Vagina (tissue), 2 donors: ENCODE data around the gene SRGAP3. TPM values are rescaled to one million over a fixed set of nuclear protein-coding genes. Genes with fewer than 3 reads are reported as not detected.

ENCODE experiments used
- DNase-seq, 2 donors: peaks; one replicate each; pipeline ENCODE4 v3.0.0-alpha.2; 2017; ENCODE audit errors: extremely low spot score in 2 of 2
- H3K27ac ChIP-seq: fragments of 200-600 bp; sonication (generic); one replicate; pipeline ENCODE4 v1.5.1; 2019
- H3K27me3 ChIP-seq: fragments of 200-600 bp; sonication (generic); one replicate; pipeline ENCODE4 v1.5.1; 2019
- H3K36me3 ChIP-seq, 2 donors: fragments of 200-600 bp; sonication (generic); one replicate each; pipeline ENCODE4 v1.5.1; 2017 to 2019
- H3K4me1 ChIP-seq: fragments of 200-600 bp; sonication (generic); one replicate; pipeline ENCODE4 v1.5.1; 2019
- H3K4me3 ChIP-seq, 2 donors: fragments of 200-600 bp; sonication (generic); 1 replicate in 1 of 2; 2 replicates in 1 of 2; pipeline ENCODE4 v1.5.1; 2016 to 2019
- H3K9me3 ChIP-seq: fragments of 200-600 bp; sonication (generic); one replicate; pipeline ENCODE4 v1.5.1; 2019
- CTCF ChIP-seq, 3 experiments: fragments of 450-650 bp in 2 of 3; fragments of 200-600 bp in 1 of 3; sonication (generic) in 1 of 3; IDR thresholded peaks; one replicate each; pipeline ENCODE4 v1.5.1; 2017 to 2019; ENCODE audit warnings: antibody characterized with exemption in 3 of 3, mild to moderate bottlenecking in 2 of 3, moderate library complexity in 2 of 3
- POLR2A ChIP-seq, 2 donors: fragments of 450-650 bp; IDR thresholded peaks; one replicate each; pipeline ENCODE4 v1.6.1; 2017; ENCODE audit warnings: antibody characterized with exemption in 2 of 2, mild to moderate bottlenecking in 2 of 2, moderate library complexity in 2 of 2
- POLR2AphosphoS5 ChIP-seq, 2 donors: sonication (generic); formaldehyde crosslinking; IDR thresholded peaks; one replicate each; pipeline ENCODE4 v1.9.0; 2017; ENCODE audit warnings: antibody characterized with exemption in 2 of 2, mild to moderate bottlenecking in 2 of 2, low read depth in 1 of 2; ENCODE audit not compliant: insufficient read depth in 1 of 2
- intact Hi-C: fragments of 100-400 bp; cut with DNase I; formaldehyde crosslinking; loops from one replicate; pipeline ENCODE4 v1.15.1; 2023
- total RNA-seq: library from RNA; depleted of rRNA; stranded (reverse); fragments of >200 nt; gene quantifications from one replicate; pipeline ENCODE4 v1.2.3, GENCODE V29; 2016

The SRGAP3 gene
- total RNA-seq, 1 donor from 2014 or later, result 20.6 TPM

- TF ChIP-seq CTCF (IDR thresholded peaks at IDR 0.05), result no peak
- H3K4me1 ChIP-seq, result no peaks in the 10 kb centered on the region
- DNase-seq, result no peak
- no peak overlapping the region for H3K27ac ChIP-seq
- H3K27me3 ChIP-seq, result no peaks in the 10 kb centered on the region
- intact Hi-C loops, result loop anchor here (10.0 kb wide), 1 partner anchor 65 kb away; no protein-coding TSS in a partner anchor
- no peaks in the 10 kb centered on the region for H3K9me3 ChIP-seq
- H3K4me3 ChIP-seq, result no peak overlapping the region
- no peaks in the 10 kb centered on the region for H3K36me3 ChIP-seq
Measured at GRCh38 chr3:9059489-9060400, 189.7 kb downstream of the SRGAP3 start.

DNA sequence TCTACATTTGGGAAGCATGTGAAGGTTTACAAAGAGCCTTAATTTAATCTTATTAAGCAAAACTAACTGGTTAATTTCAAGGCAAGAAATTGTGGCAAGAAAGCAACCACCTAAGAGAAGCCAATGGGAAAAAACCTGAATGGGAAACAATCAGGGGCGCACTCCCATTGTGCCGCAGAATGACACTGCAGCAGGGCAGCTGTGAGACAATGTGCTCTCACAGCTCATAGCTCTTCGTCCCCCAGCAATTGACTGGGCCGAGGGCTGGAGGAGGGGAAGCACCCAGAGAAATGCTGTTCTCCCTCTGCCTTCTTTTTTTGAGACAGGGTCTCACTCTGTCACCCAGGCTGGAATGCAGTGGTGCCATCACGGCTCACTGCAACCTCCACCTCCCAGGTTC is 192.9 kb downstream of the SRGAP3 start:
- H3K36me3 ChIP-seq, result no peaks in the 10 kb centered on the region
- no peaks in the 10 kb centered on the region for H3K9me3 ChIP-seq
- H3K27ac ChIP-seq, result no peak overlapping the region
- H3K27me3 ChIP-seq, result no peaks in the 10 kb centered on the region
- H3K4me1 ChIP-seq, result no peaks in the 10 kb centered on the region
- intact Hi-C loops, result no loop called here
- H3K4me3 ChIP-seq, result no peak overlapping the region
- TF ChIP-seq POLR2A (IDR thresholded peaks at IDR 0.05) (no peak), CTCF (IDR thresholded peaks at IDR 0.05) (no peak), POLR2AphosphoS5 (IDR thresholded peaks at IDR 0.05; ENCODE audit: insufficient read depth in 1 of 2, low read depth in 1 of 2) (no peak)
- DNase-seq, result no peak

DNA sequence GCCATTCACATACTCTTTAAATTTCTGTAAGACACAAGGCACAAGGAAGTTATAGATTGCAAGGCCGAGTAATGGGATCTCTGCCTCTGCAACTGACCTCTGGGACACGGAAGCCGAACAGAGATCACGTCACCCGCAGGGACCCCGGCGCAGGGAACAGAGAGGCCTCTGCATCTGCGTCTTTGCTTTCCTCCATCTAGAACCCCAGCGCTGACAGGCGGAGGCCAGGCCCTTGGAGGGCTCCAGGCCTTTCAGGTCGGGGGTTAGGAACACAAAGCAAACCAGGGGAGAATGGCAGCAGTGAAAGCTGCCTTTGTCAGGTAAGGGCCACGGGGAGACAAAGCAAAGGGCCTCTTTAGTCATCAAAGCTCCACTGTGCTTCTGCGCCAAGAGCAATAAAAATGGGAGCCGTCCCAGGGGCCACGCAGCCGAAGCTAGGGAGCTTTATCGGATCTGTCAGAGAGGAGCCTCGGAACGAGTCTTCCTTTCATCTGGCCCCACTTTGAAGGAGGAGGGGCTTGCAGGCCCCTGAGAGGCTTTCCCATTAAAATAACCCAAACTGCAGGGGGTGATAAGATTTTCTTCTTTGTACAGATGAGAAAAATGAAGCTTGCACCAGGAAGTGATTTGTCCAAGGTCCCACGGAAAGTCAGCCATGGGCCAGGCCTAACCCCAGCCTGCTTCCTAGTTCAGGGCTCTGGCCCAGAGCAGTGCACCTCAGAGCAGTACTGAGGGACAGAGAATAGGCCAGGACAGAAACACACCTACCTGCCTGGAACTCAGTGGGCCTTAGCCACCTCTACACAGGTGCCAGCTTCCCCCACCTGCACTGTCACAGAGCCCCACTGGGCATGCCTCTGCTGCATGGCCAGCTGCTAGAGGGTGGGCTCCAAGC is 201.7 kb downstream of the SRGAP3 start:
- Histone ChIP-seq H3K27me3 (no peaks in the 10 kb centered on the region), H3K4me3 (no peak overlapping the region), H3K36me3 (no peaks in the 10 kb centered on the region), H3K27ac (no peak overlapping the region), H3K4me1 (no peaks in the 10 kb centered on the region), H3K9me3 (no peaks in the 10 kb centered on the region)
- intact Hi-C loops, result no loop called here
- TF ChIP-seq CTCF (IDR thresholded peaks at IDR 0.05), result no peak
- TF ChIP-seq POLR2A (IDR thresholded peaks at IDR 0.05), result no peak
- no peak for TF ChIP-seq POLR2AphosphoS5 (IDR thresholded peaks at IDR 0.05; ENCODE audit: insufficient read depth in 1 of 2, low read depth in 1 of 2)
- DNase-seq, result no peak

GRCh38 chr3:9045371-9045770 is 204.1 kb downstream of the SRGAP3 start:
- DNase-seq, result no peak
- intact Hi-C loops, result no loop called here
- Histone ChIP-seq H3K4me3 (no peak overlapping the region), H3K36me3 (no peaks in the 10 kb centered on the region), H3K9me3 (no peaks in the 10 kb centered on the region), H3K27me3 (no peaks in the 10 kb centered on the region), H3K4me1 (no peaks in the 10 kb centered on the region), H3K27ac (no peak overlapping the region)
- no peak for TF ChIP-seq POLR2AphosphoS5 (IDR thresholded peaks at IDR 0.05; ENCODE audit: insufficient read depth in 1 of 2, low read depth in 1 of 2)
- TF ChIP-seq CTCF (IDR thresholded peaks at IDR 0.05), result no peak
- no peak for TF ChIP-seq POLR2A (IDR thresholded peaks at IDR 0.05)
